ENCODE results near the gene GOLGA6L26.
"Not testable (repeated sequence)": the region's sequence is repeated elsewhere in the genome, so short reads cannot be mapped to it uniquely, and the experiment has no call there.

GRCh38 chr15:23311233-23311632 lies 22.8 kb downstream of the GOLGA6L26 start:
- not testable (repeated sequence) for TF ChIP-seq BHLHE40 (IDR thresholded peaks at IDR 0.05; ENCODE audit: borderline replicate concordance); ELF4 (IDR thresholded peaks at IDR 0.05); L3MBTL2 (conservative IDR thresholded peaks at IDR 0.05); FOXK2 (IDR thresholded peaks at IDR 0.05); FOXM1 (IDR thresholded peaks at IDR 0.05; ENCODE audit: borderline replicate concordance); TARDBP (IDR thresholded peaks at IDR 0.05); SUZ12 (IDR thresholded peaks at IDR 0.05); SP1 (IDR thresholded peaks at IDR 0.05); ARNT (IDR thresholded peaks at IDR 0.05); NFRKB (IDR thresholded peaks at IDR 0.05); LEF1 (IDR thresholded peaks at IDR 0.05; ENCODE audit: borderline replicate concordance); HDGF (IDR thresholded peaks at IDR 0.05; ENCODE audit: borderline replicate concordance); FOXA1 (IDR thresholded peaks at IDR 0.05)
- TF ChIP-seq, protein P1, sequence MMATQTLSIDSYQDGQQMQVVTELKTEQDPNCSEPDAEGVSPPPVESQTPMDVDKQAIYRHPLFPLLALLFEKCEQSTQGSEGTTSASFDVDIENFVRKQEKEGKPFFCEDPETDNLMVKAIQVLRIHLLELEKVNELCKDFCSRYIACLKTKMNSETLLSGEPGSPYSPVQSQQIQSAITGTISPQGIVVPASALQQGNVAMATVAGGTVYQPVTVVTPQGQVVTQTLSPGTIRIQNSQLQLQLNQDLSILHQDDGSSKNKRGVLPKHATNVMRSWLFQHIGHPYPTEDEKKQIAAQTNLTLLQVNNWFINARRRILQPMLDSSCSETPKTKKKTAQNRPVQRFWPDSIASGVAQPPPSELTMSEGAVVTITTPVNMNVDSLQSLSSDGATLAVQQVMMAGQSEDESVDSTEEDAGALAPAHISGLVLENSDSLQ (IDR thresholded peaks at IDR 0.05), result not testable (repeated sequence)

Measured in HEK293T (cell line).